ENCODE measurements around the gene PGC.
"Not testable (repeated sequence)": the region's sequence is repeated elsewhere in the genome, so short reads cannot be mapped to it uniquely, and the experiment has no call there.

PGC gene

DNA sequence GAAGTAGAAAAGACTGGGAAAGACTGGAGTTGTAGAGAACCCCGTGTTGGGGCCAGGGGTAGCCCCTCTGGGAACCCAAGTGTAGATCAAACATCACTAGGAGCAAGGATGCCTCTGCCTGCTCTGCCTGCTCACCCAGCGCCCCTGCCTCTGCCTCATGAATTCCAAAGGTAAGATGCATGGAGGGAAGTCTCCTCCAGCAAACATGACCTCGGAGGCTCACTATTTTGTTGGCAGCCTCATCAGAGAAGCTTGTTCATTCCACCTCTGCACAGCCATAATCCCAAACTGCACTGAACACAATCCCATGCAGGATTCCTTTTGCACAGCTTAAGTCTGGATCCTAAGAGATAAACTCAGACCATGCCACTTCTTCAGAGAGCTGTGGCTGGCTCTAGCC is 27.6 kb upstream of the PGC start:
- no peak for DNase-seq

DNA sequence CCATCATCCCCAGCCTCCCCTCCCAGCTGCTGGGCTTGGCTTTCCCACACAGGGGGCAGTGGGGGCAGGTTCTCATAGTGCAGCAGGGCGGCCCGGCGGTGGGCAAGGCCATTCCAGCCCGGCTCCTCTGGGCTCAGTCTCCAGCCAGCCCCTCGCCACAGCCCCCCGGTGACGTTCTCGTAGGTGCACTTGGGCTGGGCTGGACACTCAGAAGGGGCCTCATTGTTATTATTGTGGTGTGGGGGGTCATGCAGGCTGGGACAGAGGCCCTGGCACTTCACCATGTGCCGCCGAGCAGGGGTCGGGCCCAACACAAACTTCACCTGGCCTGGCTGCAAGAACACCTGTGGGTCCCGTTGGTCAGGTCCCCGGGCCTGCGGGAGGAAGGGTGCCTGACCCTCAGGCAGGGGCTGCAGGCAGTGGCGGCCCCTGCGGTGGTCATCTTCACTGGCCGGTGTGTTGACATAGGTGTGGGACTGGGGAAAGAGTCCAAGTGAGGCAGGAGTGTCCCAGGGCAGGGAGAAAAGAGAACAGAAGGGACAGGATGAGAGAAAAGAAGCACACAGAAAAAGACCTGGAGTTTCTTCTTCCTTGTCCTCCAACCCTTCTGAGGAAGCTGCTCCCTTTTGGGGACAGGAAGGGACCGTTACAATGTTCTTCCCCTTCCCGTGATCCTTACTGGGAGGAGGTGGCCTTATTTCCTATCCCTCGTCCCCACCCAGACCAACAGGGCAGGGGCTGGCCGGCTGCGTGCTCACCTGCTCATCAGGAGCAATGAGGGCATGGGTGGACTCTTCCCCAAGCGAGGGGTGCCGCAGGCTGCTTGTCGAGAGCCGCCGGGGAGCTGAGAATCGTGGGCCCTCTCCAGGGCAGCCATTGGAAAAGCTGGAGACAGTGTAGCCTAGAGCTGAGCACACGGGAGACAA is 24.1 kb upstream of the PGC start:
- DNase-seq: no peak

DNA sequence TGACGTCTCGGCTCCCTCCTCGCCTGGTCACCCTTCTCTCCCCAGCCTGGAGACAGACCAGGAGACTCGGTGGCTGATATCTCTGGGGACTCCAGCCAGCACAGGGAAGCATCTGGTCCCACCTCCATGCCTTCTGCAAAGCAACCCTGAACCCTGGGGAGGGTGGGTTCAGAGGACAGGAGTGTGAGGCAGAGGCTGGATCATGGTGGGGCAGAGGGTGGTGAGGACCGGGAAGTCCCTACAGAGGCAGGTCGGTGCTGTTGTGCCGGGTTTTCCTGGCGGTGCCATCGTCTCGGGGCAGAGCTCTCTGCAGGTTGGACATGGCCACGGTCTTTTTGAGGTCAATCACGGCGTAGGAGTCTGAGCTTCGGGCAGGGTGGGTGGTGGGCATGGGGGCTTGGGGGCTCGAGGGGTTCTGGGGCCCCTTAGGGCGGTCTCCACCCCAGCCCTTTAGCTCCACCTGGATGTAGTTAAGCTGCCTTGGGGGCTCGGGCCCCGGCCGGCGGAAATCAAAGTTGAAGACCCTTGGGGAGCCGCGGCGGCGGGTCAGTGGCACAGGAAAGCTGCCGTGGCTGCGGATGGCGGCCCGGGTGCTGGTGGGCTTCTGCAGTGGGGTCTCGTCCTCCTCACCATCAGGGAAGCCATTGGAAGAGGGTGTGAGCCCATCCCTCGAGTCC is 23.3 kb upstream of the PGC start:
- DNase-seq: no peak

- no peak for DNase-seq
These were observed 22.2 kb upstream of the PGC start for GRCh38 chr6:41769376-41769775.

GRCh38 chr6:41768545-41769308 is 21.5 kb upstream of the PGC start:
- DNase-seq: peak; percentile 17

DNA sequence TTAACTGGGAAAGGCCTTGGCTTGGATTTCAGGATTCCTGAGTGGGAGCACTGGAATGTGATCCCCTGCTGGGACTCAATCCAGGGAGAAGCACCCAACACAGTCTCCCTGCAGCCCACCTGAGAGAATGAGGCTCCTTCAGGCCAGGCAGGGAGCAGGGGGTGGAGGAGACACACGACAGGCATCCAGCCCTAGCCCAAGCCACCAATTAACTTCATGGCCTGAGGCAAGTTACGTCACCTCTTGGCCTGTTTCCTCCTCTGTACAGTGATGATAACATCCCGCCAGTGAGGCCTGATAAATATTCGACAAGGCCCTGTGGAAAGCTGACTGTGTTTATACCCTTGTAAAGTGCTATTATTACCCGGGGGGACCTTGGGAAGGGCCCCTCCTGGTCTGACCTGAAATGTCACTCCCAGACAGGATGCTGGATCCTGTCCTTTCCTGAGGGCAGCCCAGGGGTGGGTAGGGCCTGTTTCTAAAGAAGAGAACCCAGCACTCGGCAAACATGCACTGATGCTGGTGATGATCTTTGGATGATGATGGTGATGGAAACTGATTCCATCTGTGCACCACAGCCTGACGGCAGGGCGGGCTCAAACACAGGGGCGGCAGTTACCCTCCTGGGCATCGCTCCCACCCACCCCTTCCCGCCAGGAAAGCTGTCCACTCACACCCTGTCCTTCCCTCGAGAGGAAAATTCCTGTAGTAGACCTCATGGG is 20.1 kb upstream of the PGC start:
- DNase-seq: peak; percentile 73

- DNase-seq: not testable (repeated sequence)
These were observed 19.0 kb upstream of the PGC start for GRCh38 chr6:41766043-41766664.

GRCh38 chr6:41763470-41763869 is 16.3 kb upstream of the PGC start:
- DNase-seq: no peak

- no peak for DNase-seq
These were observed 12.8 kb upstream of the PGC start for GRCh38 chr6:41759905-41760579.

DNA sequence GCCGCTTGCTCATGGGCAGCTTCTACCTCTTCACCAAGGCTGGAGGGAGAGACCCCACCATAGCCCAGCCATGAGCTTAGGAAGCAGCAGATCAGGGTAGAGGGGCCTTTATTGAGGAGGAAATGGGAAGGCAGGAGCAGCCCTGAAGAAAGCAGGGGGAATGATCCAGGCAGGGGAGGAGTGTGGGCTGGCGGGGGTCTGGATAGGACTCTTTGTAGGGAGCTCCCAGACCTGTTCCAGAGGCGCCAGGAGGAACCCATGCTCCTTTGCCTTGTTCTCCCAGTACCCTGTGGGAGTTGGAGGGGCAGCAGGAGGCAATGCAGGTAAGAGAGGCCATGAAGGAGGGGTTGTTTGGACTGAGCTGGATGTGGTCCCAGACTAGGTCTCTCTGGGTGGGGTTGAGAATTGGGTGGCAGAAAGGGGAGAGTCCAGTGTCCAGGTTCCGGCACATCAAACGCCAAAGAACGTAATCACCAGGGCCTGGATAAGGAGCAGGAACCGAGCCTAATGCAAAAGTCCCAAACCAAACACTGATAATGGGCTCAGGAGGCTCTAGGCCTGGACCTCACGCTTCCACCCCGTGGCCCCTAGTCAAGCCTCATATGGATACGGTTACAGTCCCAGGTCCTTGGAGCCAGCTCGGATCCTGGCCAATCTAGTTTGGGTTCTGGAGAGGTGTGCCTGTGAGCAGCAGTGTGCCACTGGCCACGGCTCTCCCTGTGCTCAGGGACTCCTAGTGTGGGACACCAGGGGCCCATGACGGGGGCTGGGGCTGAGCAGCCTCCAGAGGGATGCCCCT is 12.1 kb upstream of the PGC start:
- no peak for DNase-seq

- no peak for DNase-seq
These were observed 11.4 kb upstream of the PGC start for GRCh38 chr6:41758641-41759035.

GRCh38 chr6:41757931-41758640 is 10.9 kb upstream of the PGC start:
- no peak for DNase-seq

DNA sequence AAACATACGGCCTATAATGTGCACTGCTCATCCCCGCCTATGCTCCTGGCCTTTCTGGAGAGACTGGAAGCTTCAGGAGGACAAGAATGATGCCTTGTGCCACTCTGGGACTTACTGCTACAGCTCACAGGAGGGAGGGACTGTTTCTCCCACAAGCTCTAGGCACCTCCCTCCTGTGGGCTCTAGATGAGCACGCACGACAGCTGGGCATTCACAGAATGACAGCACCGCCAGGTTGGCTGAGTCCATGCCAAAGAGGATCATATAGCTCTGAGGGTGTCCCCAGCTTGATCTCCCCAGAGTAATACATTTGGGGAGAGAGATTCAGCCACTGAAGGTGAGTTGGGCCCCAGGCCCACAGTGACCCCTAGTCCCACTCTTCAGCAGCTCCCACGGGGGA is 10.1 kb upstream of the PGC start:
- no peak for DNase-seq

DNA sequence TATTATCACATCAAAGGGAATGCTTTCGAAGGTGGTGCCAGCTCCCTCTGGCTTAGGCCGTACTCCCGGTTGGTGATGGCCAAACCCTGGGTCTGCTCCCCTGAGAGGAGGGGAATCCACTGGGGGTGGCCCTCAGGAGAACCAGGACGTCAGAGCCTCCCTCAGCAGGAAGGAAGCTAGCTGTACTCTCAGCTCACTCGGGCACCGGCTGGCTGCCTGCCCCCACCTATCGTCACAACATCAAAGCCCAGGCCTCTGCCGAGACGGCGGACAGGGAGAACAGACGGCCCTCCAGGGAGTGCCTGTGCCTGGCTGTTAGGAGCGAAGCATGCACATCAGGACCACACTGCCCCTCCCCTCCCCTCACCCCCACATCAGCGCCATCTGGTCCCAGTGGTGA is 9.2 kb upstream of the PGC start:
- DNase-seq: no peak

- DNase-seq: no peak
These were observed 8.7 kb upstream of the PGC start for GRCh38 chr6:41755895-41756294.

GRCh38 chr6:41750374-41750773 is 3.2 kb upstream of the PGC start:
- DNase-seq: no peak

DNA sequence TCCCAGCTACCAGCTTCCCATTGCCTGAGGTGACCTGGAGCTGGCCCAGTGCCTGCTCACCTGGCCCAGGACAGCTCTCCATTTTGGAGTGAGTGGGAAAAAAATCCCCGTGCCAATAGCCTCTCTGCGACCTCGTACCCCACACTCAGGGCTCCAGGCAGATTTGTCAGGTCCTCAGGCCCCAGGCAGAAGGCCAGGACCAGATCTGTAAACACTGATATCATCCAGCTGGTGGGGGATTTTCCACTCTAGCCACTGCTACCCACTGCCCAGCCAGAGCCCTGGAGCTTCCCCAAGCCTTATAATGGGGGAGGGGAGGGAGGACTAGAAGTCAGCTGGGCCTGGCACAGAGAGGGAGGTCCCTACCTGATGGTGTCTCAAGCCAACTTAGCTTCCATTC is 1.3 kb upstream of the PGC start:
- no peak for DNase-seq

GRCh38 chr6:41748102-41748477 is 893 bp upstream of the PGC start:
- no peak for DNase-seq

DNA sequence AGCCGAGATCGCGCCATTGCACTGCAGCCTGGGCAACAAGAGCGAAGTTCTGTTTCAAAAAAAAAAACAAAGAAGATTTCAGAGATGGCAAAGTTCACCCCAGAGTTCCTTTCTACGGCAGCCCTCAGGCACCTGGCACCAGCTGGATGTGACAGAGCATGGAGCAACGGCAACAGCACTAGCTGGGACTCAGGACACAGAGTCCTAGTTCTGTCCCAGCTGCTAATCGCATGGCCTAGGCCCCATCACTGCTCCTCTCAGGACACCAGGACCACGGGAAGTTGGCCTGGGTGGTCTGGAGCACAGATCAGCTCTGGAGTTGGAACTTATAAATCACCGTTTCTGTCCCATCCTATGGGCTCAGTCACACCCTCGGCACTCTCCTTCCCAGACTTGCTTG is 1.1 kb downstream of the PGC start:
- DNase-seq: no peak

GRCh38 chr6:41744236-41744787 is 2.9 kb downstream of the PGC start:
- DNase-seq: no peak
